Liver (tissue), 3 donors: ENCODE data around the gene CCDC141.
"Not testable (repeated sequence)": the region's sequence is repeated elsewhere in the genome, so short reads cannot be mapped to it uniquely, and the experiment has no call there.

Experiments
- ATF3 ChIP-seq: IDR thresholded peaks from 2 replicates; pipeline ENCODE4 v1.6.1; 2016; ENCODE audit warnings: antibody characterized with exemption
- CTCF ChIP-seq: fragments of 150-350 bp; IDR thresholded peaks from 2 replicates; pipeline ENCODE4 v1.5.1; 2017; ENCODE audit warnings: improper control_type of control experiment, low read depth, low read length; ENCODE audit not compliant: missing input control
- EGR1 ChIP-seq, 2 donors: IDR thresholded peaks; 2 replicates each; pipeline ENCODE4 v1.6.1; 2016 to 2018; ENCODE audit warnings: antibody characterized with exemption in 2 of 2, low read depth in 2 of 2
- FOXA1 ChIP-seq: IDR thresholded peaks from 2 replicates; pipeline ENCODE4 v1.6.1; 2016; ENCODE audit warnings: antibody characterized with exemption
- GABPA ChIP-seq, 2 donors: IDR thresholded peaks in 1 of 2; conservative IDR thresholded peaks in 1 of 2; 2 replicates each; pipeline ENCODE4 v1.6.1; 2016; ENCODE audit warnings: antibody characterized with exemption in 2 of 2, mild to moderate bottlenecking in 1 of 2, moderate library complexity in 1 of 2
- JUND ChIP-seq, 2 donors: IDR thresholded peaks; 2 replicates each; pipeline ENCODE4 v1.6.1; 2016; ENCODE audit warnings: antibody characterized with exemption in 2 of 2
- MAX ChIP-seq: IDR thresholded peaks from 2 replicates; pipeline ENCODE4 v1.6.1; 2016; ENCODE audit warnings: antibody characterized with exemption
- RAD21 ChIP-seq, 2 donors: IDR thresholded peaks; 2 replicates each; pipeline ENCODE4 v1.6.1; 2016; ENCODE audit warnings: antibody characterized with exemption in 2 of 2, mild to moderate bottlenecking in 2 of 2
- REST ChIP-seq: IDR thresholded peaks from 2 replicates; pipeline ENCODE4 v1.6.1; 2016; ENCODE audit warnings: antibody characterized with exemption, mild to moderate bottlenecking
- RXRA ChIP-seq, 2 donors: IDR thresholded peaks; 2 replicates each; pipeline ENCODE4 v1.6.1; 2017 to 2018; ENCODE audit warnings: antibody characterized with exemption in 2 of 2, mild to moderate bottlenecking in 1 of 2
- SP1 ChIP-seq: IDR thresholded peaks from 2 replicates; pipeline ENCODE4 v1.6.1; 2018; ENCODE audit warnings: antibody characterized with exemption, mild to moderate bottlenecking
- TAF1 ChIP-seq: conservative IDR thresholded peaks from 2 replicates; pipeline ENCODE4 v1.6.1; 2016; ENCODE audit warnings: antibody characterized with exemption, mild to moderate bottlenecking
- YY1 ChIP-seq: IDR thresholded peaks from 2 replicates; pipeline ENCODE4 v1.6.1; 2016; ENCODE audit warnings: antibody characterized with exemption, mild to moderate bottlenecking
- donor health status: healthy.
- donor health status: healthy.

- TF ChIP-seq CTCF; EGR1 (IDR thresholded peaks at IDR 0.05; ENCODE audit: low read depth in 2 of 2); SP1; REST; RXRA (IDR thresholded peaks at IDR 0.05); GABPA (IDR thresholded peaks at IDR 0.05 in 1 of 2, conservative IDR thresholded peaks at IDR 0.05 in 1 of 2); FOXA1; RAD21 (IDR thresholded peaks at IDR 0.05); TAF1; JUND (IDR thresholded peaks at IDR 0.05); MAX; YY1; ATF3: not testable (repeated sequence)
Measured at GRCh38 chr2:178982652-178983051, 67.3 kb downstream of the CCDC141 start.
